ENCODE measurements around the gene MATN4.

MATN4 gene

GRCh38 chr20:45308117-45308778 is at the start of gene MATN4:
Gene MATN4, minus strand, starts transcription at chr20:45308299. Its CDS starts 2,717 bp downstream, at chr20:45305582.
- no peak within 1 kb of the TSS for H3K4me2 ChIP-seq (ENCODE audit: low read length)
- no peak for TF ChIP-seq CTCF (IDR thresholded peaks at IDR 0.05; ENCODE audit: low read depth, low read length, poor library complexity, severe bottlenecking)
- no peak for TF ChIP-seq EZH2phosphoT487 (IDR thresholded peaks at IDR 0.05; ENCODE audit: borderline replicate concordance, low read length)
- H3K36me3 ChIP-seq (ENCODE audit: control insufficient read depth, low read length) = no peaks in the 10 kb centered on the region
- peaks cover 15% of the 10 kb centered on the region for H3K27me3 ChIP-seq (ENCODE audit: control insufficient read depth, low read length)
- no peaks in the 10 kb centered on the region for H3K9me3 ChIP-seq (ENCODE audit: control insufficient read depth, insufficient read depth, low read length)
- H3K9me2 ChIP-seq (replicated peaks; ENCODE audit: control insufficient read depth, low read length) = no peaks in the 10 kb centered on the region
- no peaks in the 10 kb centered on the region for H3K4me1 ChIP-seq (ENCODE audit: control insufficient read depth, low read length)
- no peaks in the 10 kb centered on the region for H4K20me1 ChIP-seq (ENCODE audit: control insufficient read depth, insufficient read depth, low read depth, low read length)
- H3K79me2 ChIP-seq (ENCODE audit: control insufficient read depth, low read length) = no peaks in the 10 kb centered on the region
- no peaks in the 10 kb centered on the region for H3F3A ChIP-seq (ENCODE audit: control insufficient read depth, insufficient read depth)
- H3K27ac ChIP-seq (ENCODE audit: low read depth, low read length) = no peak within 1 kb of the TSS
- no peak within 1 kb of the TSS for H3K4me3 ChIP-seq (ENCODE audit: low read length)

- Histone ChIP-seq H3K36me3 (ENCODE audit: control insufficient read depth, low read length) (no peaks in the 10 kb centered on the region), H3K4me1 (ENCODE audit: control insufficient read depth, low read length) (peaks cover 7% of the 10 kb centered on the region), H3F3A (ENCODE audit: control insufficient read depth, insufficient read depth) (no peaks in the 10 kb centered on the region), H3K79me2 (ENCODE audit: control insufficient read depth, low read length) (no peaks in the 10 kb centered on the region), H3K9me3 (ENCODE audit: control insufficient read depth, insufficient read depth, low read length) (no peaks in the 10 kb centered on the region), H3K27me3 (ENCODE audit: control insufficient read depth, low read length) (peaks cover 8% of the 10 kb centered on the region; the same call in 1 of the 2 replicates), H3K4me2 (ENCODE audit: low read length) (no peak overlapping the region), H4K20me1 (ENCODE audit: control insufficient read depth, insufficient read depth, low read depth, low read length) (no peaks in the 10 kb centered on the region), H3K27ac (ENCODE audit: low read depth, low read length) (no peak overlapping the region), H3K9me2 (replicated peaks; ENCODE audit: control insufficient read depth, low read length) (no peaks in the 10 kb centered on the region), H3K4me3 (ENCODE audit: low read length) (no peak overlapping the region)
- TF ChIP-seq EZH2phosphoT487 (IDR thresholded peaks at IDR 0.05; ENCODE audit: borderline replicate concordance, low read length) (no peak), CTCF (IDR thresholded peaks at IDR 0.05; ENCODE audit: low read depth, low read length, poor library complexity, severe bottlenecking) (no peak)
Observed at GRCh38 chr20:45355209-45356084, 47.3 kb upstream of the MATN4 start.

GRCh38 chr20:45354423-45355208 is 46.5 kb upstream of the MATN4 start:
- Histone ChIP-seq H3K27me3 (ENCODE audit: control insufficient read depth, low read length) (peaks cover 14% of the 10 kb centered on the region), H3K9me3 (ENCODE audit: control insufficient read depth, insufficient read depth, low read length) (no peaks in the 10 kb centered on the region), H4K20me1 (ENCODE audit: control insufficient read depth, insufficient read depth, low read depth, low read length) (no peaks in the 10 kb centered on the region), H3K4me1 (ENCODE audit: control insufficient read depth, low read length) (peaks cover 7% of the 10 kb centered on the region), H3K36me3 (ENCODE audit: control insufficient read depth, low read length) (no peaks in the 10 kb centered on the region), H3K79me2 (ENCODE audit: control insufficient read depth, low read length) (no peaks in the 10 kb centered on the region), H3K9me2 (replicated peaks; ENCODE audit: control insufficient read depth, low read length) (no peaks in the 10 kb centered on the region), H3K4me3 (ENCODE audit: low read length) (no peak overlapping the region), H3K27ac (ENCODE audit: low read depth, low read length) (no peak overlapping the region), H3K4me2 (ENCODE audit: low read length) (no peak overlapping the region), H3F3A (ENCODE audit: control insufficient read depth, insufficient read depth) (no peaks in the 10 kb centered on the region)
- no peak for TF ChIP-seq EZH2phosphoT487 (IDR thresholded peaks at IDR 0.05; ENCODE audit: borderline replicate concordance, low read length)
